HL-60/S4 treated with retinoic acid at 250 ng/mL for 4 days and 3 days (cell line): Measurements from ENCODE around the gene ADAMTS2.
"Not testable (repeated sequence)": the region's sequence is repeated elsewhere in the genome, so short reads cannot be mapped to it uniquely, and the experiment has no call there.

Experiments
- in situ Hi-C: fragments of 300-500 bp; cut with MboI; formaldehyde crosslinking; loops from 2 replicates; pipeline ENCODE4 v1.7.0; 2022; ENCODE audit warnings: low sequenced_read_pairs

ADAMTS2 gene

DNA sequence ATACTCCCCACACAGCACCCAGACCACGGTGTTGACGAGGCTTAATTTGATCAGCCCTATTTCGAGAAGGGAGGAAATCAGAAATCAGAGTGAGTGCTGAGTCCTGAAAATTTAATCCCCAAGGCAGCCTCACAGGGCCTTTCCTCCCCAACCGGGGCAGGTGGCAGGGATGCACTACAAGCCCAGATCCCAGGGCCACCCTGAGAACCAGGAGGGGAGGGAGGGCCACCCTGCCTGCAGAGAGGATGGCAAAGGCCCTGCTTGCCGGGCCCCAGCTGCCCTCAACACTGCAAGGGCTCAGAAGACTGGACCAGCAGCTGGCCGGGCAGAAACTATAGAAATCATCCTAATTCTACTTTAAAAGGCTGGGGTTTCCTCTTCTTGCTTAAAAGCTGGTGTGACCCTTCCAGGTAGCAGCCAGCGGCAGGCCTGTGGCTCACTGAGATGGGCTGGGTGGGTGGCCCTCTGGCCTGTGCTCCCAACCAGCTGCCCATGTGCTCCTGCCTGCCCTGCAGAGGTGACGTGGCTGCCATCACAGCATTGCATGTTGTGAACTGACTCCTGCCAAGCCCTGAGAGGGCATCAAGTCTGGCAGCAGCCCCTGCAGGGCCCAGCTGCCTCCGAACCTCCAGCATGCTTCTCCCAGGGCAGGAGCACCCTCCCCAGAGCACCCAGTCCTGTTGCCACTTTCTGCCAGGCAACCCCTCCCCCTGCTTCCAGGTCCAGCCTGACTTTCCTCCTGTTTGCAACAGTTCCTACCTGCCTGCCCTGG is 122.8 kb downstream of the ADAMTS2 start:
- in situ Hi-C loops, result no loop called here

DNA sequence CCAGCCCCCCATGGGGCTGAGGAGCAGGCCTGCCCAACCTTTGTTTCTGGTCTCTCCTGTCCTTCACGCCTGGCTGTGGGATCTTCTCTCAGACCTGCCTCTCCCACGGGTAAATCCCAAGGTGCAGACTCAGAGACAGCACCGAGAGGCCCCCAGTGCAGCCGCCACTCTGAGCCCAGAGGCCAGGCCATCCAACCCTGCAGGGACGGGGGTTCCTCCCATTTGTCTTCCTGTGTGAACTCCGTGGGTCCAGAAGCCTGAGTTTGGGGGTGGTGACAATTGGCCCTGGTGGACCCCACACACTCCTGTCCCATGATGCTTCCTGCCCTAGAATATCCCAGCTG is 123.4 kb downstream of the ADAMTS2 start:
- in situ Hi-C loops, result no loop called here

DNA sequence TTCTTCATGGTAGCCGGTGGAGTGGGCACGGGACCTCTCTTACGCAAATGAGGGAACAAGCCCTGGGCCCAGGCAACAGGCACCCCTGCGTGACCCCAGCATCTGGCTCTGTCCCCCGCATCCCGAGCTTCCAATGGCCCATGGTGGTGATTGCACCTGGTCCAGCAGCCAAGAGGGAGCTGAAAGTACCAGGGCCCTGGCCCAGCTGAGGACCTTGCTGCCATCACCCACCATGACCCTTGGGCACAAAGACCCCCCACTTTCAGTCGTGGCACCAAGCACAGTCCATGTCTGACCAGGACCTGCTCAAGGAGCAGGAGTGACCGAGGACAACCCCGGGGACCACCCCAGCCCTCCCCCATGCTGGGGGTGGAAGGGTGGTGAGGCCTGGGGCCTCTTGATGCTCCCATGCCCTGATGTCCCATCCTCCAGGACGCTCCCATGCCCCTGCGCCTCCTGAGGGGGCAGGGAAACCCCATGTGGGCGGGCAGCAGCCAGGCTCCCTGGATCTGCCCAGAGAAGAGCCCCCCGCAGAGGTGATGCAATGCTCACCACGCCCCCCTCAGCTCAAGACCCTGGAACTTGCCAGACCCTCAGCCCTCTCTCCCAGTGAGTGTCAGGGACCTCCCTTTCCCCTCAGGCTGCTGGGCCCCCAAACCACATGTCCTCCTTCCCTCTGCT is 123.9 kb downstream of the ADAMTS2 start:
- in situ Hi-C loops, result no loop called here

DNA sequence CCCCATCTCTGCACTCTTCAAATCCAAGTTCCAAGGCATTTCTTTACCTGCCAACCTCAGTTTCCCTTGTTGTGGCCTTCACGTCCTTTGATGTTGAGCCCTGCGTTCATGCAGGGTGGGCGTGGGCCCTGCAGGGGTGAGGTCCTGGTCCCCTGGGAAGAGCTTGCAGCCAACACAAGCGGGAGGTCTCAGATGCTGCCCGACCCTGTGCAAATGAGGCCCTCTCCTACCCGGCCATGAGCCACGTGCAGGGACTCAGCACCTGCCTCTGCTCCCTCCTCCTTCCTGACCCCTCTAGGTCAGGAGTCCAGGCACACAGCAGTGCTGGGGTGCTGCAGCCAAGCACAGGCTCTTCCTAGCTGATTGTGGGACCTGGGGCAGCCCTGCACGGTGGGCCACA is 124.5 kb downstream of the ADAMTS2 start:
- in situ Hi-C loops, result no loop called here

DNA sequence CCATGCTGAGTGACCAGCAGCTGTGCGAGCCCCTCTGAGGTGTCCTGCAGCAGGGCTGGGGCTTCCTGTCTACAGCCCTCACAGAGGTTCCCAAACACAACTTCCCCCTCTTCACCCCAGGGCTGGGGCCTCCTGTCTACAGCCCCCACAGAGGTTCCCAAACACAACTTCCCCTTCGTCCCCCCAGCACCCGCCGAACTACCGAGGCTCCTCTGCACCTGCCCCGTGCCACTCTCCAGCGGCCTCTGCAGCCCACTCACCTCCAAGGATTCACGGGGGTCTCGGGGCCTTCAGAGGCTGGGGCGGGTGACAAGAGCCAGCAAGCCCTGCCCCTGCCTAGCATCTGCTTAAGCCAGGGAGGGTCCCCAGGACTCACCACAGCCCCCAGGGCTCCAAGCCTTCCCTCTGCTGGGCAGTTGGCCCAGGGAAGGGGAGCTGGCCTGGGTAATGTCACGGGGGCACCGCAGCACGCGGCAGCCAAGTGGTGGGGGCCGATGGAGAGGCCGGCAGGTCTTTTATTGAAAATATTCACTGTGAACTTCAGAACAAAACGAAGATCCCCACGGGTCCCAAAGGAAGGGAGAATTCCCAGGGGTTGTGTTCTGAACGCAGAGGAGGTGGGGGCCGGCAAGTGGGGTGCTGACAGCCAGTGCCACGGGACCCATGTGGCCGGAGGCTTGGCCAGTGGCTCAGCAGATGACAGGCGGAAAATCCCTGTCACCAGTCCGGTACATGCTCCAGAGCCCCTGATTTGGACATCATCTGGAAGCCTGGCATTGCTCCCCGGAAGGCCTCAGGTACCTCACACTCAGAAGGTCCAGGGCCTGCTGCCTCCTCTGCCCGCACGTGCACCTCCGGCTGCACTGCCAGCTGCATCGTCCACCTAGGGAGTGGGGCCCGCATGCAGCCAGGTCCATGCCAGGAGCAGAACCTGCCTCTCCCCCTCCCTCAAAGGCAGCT is 125.3 kb downstream of the ADAMTS2 start:
- in situ Hi-C loops, result no loop called here

DNA sequence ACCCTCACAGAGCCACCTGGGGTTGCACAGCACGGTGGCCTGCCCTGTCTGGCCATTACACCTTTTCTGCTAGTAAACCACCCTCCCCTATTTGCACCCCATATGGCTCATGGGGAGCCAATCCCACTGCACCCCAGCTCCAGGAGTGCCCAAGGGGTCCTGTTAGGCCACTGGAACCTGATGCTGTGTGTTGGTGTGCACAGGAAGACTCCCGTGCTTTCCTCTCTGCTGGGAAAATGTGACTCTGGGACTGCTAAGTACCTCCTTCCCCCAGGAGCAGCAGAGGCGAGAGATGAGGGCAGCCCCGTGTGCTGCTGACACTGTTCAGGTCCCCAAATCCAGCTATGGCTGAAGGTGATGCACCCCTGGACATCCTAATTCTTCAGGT is 126.3 kb downstream of the ADAMTS2 start:
- in situ Hi-C loops, result no loop called here

DNA sequence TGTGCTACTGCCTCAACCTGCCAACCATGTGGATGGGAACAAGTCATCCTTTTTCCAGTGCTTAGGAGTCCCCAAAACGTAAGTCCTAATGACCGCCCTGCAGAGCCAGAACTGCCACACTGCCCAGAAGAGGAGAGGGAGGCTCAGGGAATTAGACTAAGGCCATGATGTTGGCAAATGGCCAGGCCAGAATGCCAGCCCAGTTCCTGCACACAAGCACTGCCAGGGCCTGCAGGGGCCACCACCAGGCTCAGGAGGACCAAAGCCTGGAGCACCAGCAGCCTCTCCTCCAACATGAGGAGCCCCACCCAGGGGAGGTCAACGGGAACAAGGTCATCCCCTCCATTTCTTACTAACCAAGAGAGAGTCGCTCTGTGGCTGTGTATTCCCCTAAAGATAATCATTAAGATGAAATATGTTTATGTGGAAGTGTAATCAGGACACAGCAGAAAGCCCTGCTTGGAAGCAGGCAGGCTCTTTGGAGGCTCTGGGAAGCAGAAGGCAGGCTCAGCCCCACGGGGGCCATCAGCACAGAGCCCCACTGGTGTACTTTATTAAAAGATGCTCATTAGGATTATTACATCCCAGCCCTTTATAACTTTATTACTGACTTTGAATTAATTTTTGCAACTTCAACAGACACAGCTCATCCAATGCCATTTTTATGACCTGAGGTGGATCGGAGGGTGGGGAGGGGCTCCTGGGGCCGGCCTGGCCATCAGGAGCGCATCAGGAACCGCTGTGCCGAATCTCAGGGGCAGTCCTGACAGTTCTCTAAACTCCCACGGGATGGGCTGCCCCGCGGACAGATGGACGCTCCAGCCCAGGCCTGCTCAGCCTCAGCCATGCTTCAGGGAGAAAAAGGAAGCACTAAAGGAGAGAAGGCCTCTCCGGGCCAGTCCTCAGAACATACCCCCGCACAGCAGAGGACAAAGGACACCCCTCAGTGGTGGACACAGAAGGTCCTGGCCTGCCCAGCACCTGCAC is 127.0 kb downstream of the ADAMTS2 start:
- in situ Hi-C loops, result no loop called here

DNA sequence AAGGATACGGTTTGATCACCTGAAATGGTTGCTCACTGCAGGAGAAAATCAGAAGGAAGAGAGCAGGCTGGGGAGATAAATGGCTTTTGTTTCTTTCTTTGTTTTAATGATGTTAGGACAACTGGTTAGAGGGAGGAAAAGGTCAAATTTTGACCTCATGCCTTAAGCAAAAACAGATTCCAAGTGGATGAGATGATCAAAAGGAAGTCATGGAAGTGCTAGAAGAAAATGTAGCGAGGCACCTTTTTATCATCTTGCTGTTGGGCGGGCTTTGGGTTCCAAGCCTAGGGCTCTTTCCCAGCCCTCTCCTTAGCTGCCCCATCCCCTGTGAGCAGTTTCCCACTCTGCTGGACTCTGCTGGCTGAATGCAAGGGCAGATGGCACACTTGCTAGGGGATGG is 127.9 kb downstream of the ADAMTS2 start:
- in situ Hi-C loops, result no loop called here

- in situ Hi-C loops, result not testable (repeated sequence)
Observed at GRCh38 chr5:179216381-179216780, 128.9 kb downstream of the ADAMTS2 start.

- in situ Hi-C loops, result no loop called here
Observed at GRCh38 chr5:179215576-179215975, 129.7 kb downstream of the ADAMTS2 start.

DNA sequence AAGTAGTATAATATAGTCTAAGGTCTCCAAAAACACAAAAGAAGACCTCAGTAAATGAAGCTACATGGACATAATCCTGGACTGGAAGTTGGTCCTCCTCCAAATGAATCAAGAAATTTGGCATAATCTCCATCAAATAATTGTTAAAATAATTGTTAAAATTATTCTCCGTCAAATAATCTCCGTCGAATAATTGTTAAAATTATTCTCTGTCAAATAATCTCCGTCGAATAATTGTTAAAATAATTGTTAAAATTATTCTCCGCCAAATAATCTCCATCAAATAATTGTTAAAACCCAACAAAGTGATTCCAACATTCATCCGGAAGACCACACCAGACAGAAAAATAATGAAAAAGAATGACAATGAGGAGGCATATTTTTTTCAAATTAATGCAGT is 130.6 kb downstream of the ADAMTS2 start:
- in situ Hi-C loops, result no loop called here

GRCh38 chr5:179212870-179213269 is 132.4 kb downstream of the ADAMTS2 start:
- in situ Hi-C loops, result no loop called here

DNA sequence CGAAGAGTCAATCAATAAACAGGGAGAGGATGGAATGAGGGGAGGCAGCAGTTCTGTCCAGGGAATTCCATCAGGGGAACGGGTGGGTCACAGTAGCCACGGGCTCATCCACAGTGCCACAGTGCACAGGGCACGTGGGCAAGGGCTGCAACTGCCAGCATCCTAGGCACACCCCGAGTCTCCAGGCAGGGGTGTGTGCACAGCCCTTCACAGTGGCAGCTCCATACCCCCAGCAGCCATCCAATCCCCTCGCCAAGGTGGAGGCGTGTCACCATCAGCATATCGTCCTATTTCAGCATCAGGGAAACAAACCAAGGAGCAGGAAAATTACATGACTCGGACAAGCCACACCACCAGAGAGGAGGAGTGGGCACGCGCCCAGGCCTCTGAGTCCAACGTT is 133.6 kb downstream of the ADAMTS2 start:
- in situ Hi-C loops, result no loop called here

DNA sequence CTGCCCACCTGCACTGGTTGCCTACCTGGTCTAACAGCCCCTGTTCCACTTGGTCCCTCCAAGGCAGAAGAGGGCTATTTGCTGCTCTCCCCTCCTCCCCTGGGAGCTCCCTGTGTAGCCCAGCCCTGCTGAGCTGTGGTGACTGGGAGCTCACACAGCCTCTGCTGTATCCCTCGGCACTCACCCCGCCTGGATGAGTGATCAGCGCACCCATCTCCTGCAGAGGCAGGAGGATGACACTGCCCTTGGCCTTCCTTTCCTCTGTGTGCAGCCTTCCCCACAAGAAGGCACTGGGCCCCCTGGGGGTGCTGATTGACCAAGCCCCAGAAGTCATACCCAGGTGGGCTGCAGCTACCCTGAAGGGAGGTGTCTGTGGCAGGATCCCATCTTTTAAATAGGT is 134.2 kb downstream of the ADAMTS2 start:
- in situ Hi-C loops, result no loop called here

GRCh38 chr5:179210478-179210877 is 134.8 kb downstream of the ADAMTS2 start:
- in situ Hi-C loops, result no loop called here

DNA sequence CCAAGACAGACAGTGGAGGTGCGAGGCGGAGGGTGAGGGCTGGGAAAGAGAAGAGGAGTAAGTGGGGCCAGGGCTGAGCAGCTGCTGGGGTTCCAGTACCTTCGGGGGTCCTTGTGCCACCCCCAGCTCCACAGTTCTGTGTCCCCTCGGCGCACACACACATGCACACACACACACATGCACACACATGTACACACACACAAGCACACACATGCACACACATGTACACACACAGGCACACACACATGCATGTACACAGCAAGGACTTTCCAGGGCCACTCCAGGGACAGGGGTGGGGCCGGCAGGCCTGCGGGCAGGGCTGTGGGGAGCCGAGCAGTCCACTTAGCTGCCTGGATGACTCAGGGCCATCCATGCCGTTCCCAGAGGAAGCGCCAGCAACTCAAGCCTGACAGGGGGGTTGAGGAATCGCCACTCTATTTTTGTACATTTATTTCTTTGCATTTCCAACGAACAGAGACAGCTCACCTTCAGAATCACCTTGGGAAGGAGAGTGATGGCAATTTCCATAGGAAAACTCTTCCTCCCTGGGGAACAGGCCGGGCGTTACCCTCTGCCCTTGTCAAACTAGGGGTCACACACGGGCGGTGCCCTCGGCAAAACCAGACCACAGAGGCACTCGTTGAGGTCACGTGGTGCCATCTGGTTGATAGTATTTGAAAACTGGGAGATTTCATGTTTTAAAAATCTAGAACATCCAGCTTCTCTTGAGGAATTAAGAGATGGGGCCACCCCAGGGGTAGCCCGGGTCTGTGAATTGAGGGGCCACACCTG is 135.7 kb downstream of the ADAMTS2 start:
- in situ Hi-C loops, result no loop called here

GRCh38 chr5:179208706-179209358 is 136.4 kb downstream of the ADAMTS2 start:
- in situ Hi-C loops, result no loop called here

- in situ Hi-C loops, result no loop called here
Observed at GRCh38 chr5:179207920-179208705, 137.1 kb downstream of the ADAMTS2 start.
